B cell (primary cell): ENCODE measurements around the gene ZC3H12C. TPM values are rescaled to one million over a fixed set of nuclear protein-coding genes. Genes with fewer than 3 reads are reported as not detected.

Source experiments
- ATAC-seq: fragments of 200-7000 bp; cut with Tn5 transposase; one replicate; pipeline ENCODE4 v1.10.0; 2021; ENCODE audit warnings: low read depth, mild to moderate bottlenecking, moderate number of reproducible peaks, moderate library complexity
- CTCF ChIA-PET: fragments of 350-600 bp; sonication (Branson Sonifier 250); formaldehyde crosslinking; loops from one replicate; lab custom pipeline; 2021; ENCODE audit warnings: antibody characterized with exemption, inconsistent platforms; lab: Charles Lee
- POLR2A ChIA-PET: fragments of 350-600 bp; sonication (Branson Sonifier 250); formaldehyde crosslinking; loops from one replicate; lab custom pipeline; 2021; ENCODE audit warnings: antibody characterized with exemption; lab: Charles Lee
- DNase-seq: peaks from one replicate; pipeline ENCODE4 v3.0.0; 2013
- H2AFZ ChIP-seq: 2 replicates; pipeline ENCODE4 v1.6.1; 2012; ENCODE audit warnings: mild to moderate bottlenecking, low read depth, low read length; ENCODE audit not compliant: insufficient read depth, poor library complexity, severe bottlenecking
- H3K27ac ChIP-seq, 2 donors: 1 replicate in 1 of 2; 2 replicates in 1 of 2; pipeline ENCODE4 v1.5.1; 2012 to 2013; ENCODE audit warnings: low read length in 2 of 2, mild to moderate bottlenecking in 2 of 2, moderate library complexity in 1 of 2
- H3K27me3 ChIP-seq, 4 experiments: fragments of 200-600 bp in 1 of 4; sonication (generic) in 1 of 4; replicated peaks in 1 of 4; 1 replicate in 2 of 4; 2 replicates in 2 of 4; pipeline versions ENCODE4 v1.6.1 to v1.7.0; 2013 to 2016; ENCODE audit warnings: low read length in 3 of 4, mild to moderate bottlenecking in 2 of 4, mixed read lengths in 1 of 4, moderate library complexity in 1 of 4; ENCODE audit not compliant: insufficient read depth in 4 of 4, control insufficient read depth in 3 of 4; ENCODE audit errors: control extremely low read depth in 1 of 4
- H3K36me3 ChIP-seq, 2 experiments: replicated peaks in 1 of 2; 1 replicate in 1 of 2; 2 replicates in 1 of 2; pipeline versions ENCODE4 v1.6.1 to v1.7.1; 2013; ENCODE audit warnings: low read length in 1 of 2; ENCODE audit not compliant: insufficient read depth in 2 of 2, control insufficient read depth in 1 of 2; ENCODE audit errors: control extremely low read depth in 1 of 2, extremely low read depth in 1 of 2
- H3K4me1 ChIP-seq, 2 donors: fragments of 200-600 bp in 1 of 2; sonication (generic) in 1 of 2; 1 replicate in 1 of 2; 2 replicates in 1 of 2; pipeline versions ENCODE4 v1.5.1 to v1.6.1; 2013 to 2017; ENCODE audit warnings: low read length in 2 of 2; ENCODE audit not compliant: control insufficient read depth in 2 of 2, insufficient read depth in 2 of 2
- H3K4me2 ChIP-seq: replicated peaks from 2 replicates; pipeline ENCODE3; 2012; ENCODE audit warnings: mild to moderate bottlenecking, low read depth, low read length; ENCODE audit not compliant: poor library complexity, severe bottlenecking
- H3K4me3 ChIP-seq, 5 experiments: fragments of 200-600 bp in 1 of 5; sonication (generic) in 1 of 5; 1 replicate in 3 of 5; 2 replicates in 2 of 5; pipeline versions ENCODE4 v1.5.1 to v1.7.0; 2011 to 2016; ENCODE audit warnings: low read length in 4 of 5, mild to moderate bottlenecking in 4 of 5, low read depth in 2 of 5, control low read depth in 1 of 5, moderate library complexity in 1 of 5; ENCODE audit not compliant: insufficient read depth in 1 of 5; ENCODE audit errors: control extremely low read depth in 1 of 5, extremely low read depth in 1 of 5
- H3K79me2 ChIP-seq: fragments of 200-600 bp; sonication (generic); one replicate; pipeline ENCODE4 v1.6.0; 2016; ENCODE audit warnings: low read length; ENCODE audit not compliant: control insufficient read depth, insufficient read depth
- H3K9ac ChIP-seq: fragments of 200-600 bp; sonication (generic); 2 replicates; pipeline ENCODE4 v1.6.1; 2017; ENCODE audit warnings: mild to moderate bottlenecking, low read length, moderate library complexity
- H3K9me3 ChIP-seq, 3 donors: one replicate each; pipeline versions ENCODE4 v1.6.1 to v1.7.1; 2013; ENCODE audit warnings: low read length in 2 of 3; ENCODE audit not compliant: control insufficient read depth in 2 of 3, insufficient read depth in 1 of 3; ENCODE audit errors: control extremely low read depth in 1 of 3
- H4K20me1 ChIP-seq: 2 replicates; pipeline ENCODE4 v1.6.0; 2012; ENCODE audit warnings: mild to moderate bottlenecking, low read length; ENCODE audit not compliant: insufficient read depth, control insufficient read depth, poor library complexity, severe bottlenecking
- H3K27ac Mint-ChIP-seq: one replicate; pipeline ENCODE4 v1.8.0; 2021; ENCODE audit warnings: mixed read lengths
- H3K27me3 Mint-ChIP-seq: one replicate; pipeline ENCODE4 v1.8.0; 2021; ENCODE audit warnings: mixed read lengths
- H3K4me1 Mint-ChIP-seq: one replicate; pipeline ENCODE4 v1.8.0; 2021; ENCODE audit warnings: mixed read lengths
- H3K4me3 Mint-ChIP-seq: one replicate; pipeline ENCODE4 v1.8.0; 2021; ENCODE audit warnings: mixed read lengths
- H3K9me3 Mint-ChIP-seq: one replicate; pipeline ENCODE4 v1.8.0; 2022; ENCODE audit warnings: mixed read lengths; ENCODE audit not compliant: insufficient read depth
- CTCF ChIP-seq: fragments of 200-600 bp; IDR thresholded peaks from one replicate; pipeline ENCODE4 v1.8.0; 2022; ENCODE audit warnings: antibody characterized with exemption, mild to moderate bottlenecking
- EZH2 ChIP-seq: IDR thresholded peaks from 2 replicates; pipeline ENCODE4 v1.6.1; 2012; ENCODE audit warnings: borderline replicate concordance, low read depth, mild to moderate bottlenecking, moderate library complexity, low read length; ENCODE audit not compliant: insufficient read depth, poor library complexity, severe bottlenecking
- WGBS: methylation state at CpG from one replicate; pipeline ENCODE4 v1.1.5; 2013; ENCODE audit warnings: missing lambda C conversion rate; ENCODE audit not compliant: insufficient coverage; 5-methylcytosine and 5-hydroxymethylcytosine counted together
- intact Hi-C: fragments of 100-400 bp; cut with micrococcal nuclease; formaldehyde crosslinking; loops from one replicate; pipeline ENCODE4 v1.10.0; 2022
- polyA plus RNA-seq: library from polyadenylated mRNA; depleted of rRNA; stranded (reverse); fragments of >200 nt; gene quantifications from 2 replicates; pipeline ENCODE4 v1.2.3, GENCODE V29; 2012
- total RNA-seq, 2 donors: library from RNA; stranded (reverse); fragments of 120-200 nt in 1 of 2; gene quantifications; 1 replicate in 1 of 2; 2 replicates in 1 of 2; pipeline versions ENCODE4 v1.2.3 to v1.2.4, GENCODE V29; 2013 to 2022

ZC3H12C gene
- total and polyA plus RNA-seq, 2 donors (not counting 1 experiment from before 2014, with no cell fraction given), result 0.01 to 0.10 TPM

- no peak overlapping the region for H3K4me3 Mint-ChIP-seq
- Histone ChIP-seq H3K79me2 (no peaks in the 10 kb centered on the region), H3K4me1 (no peaks in the 10 kb centered on the region), H3K9ac (no peak overlapping the region), H3K4me2 (no peak overlapping the region), H3K27me3 (peaks cover 0 to 14% (median under 1%) of the 10 kb centered on the region in 4 experiments), H3K9me3 (peaks cover 0 to 37% (median 9%) of the 10 kb centered on the region in 3 donors), H2AFZ (no peak overlapping the region), H4K20me1 (no peaks in the 10 kb centered on the region), H3K4me3 (no peak overlapping the region), H3K36me3 (no peaks in the 10 kb centered on the region), H3K27ac (no peak overlapping the region)
- ATAC-seq (no peak), DNase-seq (no peak)
- ChIA-PET CTCF (no interaction called here), POLR2A (no interaction called here)
- TF ChIP-seq EZH2 (no peak), CTCF (no peak)
- H3K27me3 Mint-ChIP-seq, result peaks cover 16% of the 10 kb centered on the region
- peaks cover 2% of the 10 kb centered on the region for H3K9me3 Mint-ChIP-seq
- H3K4me1 Mint-ChIP-seq, result no peaks in the 10 kb centered on the region
- 97% methylated on average over 33 of the region's 33 CpGs for WGBS
- H3K27ac Mint-ChIP-seq, result no peak overlapping the region
- intact Hi-C loops, result no loop called here
These were observed 43.5 kb upstream of the ZC3H12C start for GRCh38 chr11:110049501-110050200.

GRCh38 chr11:110050201-110050506, 43.0 kb upstream of the ZC3H12C start:
- no peak overlapping the region for H3K4me3 Mint-ChIP-seq
- no peak for TF ChIP-seq CTCF
- TF ChIP-seq EZH2, result no peak
- DNase-seq (no peak), ATAC-seq (no peak)
- H3K36me3 ChIP-seq, result no peaks in the 10 kb centered on the region
- no peak overlapping the region for H3K9ac ChIP-seq
- peaks cover 0 to 14% (median 0%) of the 10 kb centered on the region in 4 experiments for H3K27me3 ChIP-seq
- no peak overlapping the region for H3K4me3 ChIP-seq
- 82% methylated on average over 8 of the region's 8 CpGs for WGBS
- H4K20me1 ChIP-seq, result no peaks in the 10 kb centered on the region
- H3K4me2 ChIP-seq, result no peak overlapping the region
- ChIA-PET POLR2A (no interaction called here), CTCF (no interaction called here)
- H3K9me3 ChIP-seq, result peaks cover 0 to 38% (median 9%) of the 10 kb centered on the region in 3 donors
- intact Hi-C loops, result no loop called here
- no peak overlapping the region for H3K27ac Mint-ChIP-seq
- H3K27me3 Mint-ChIP-seq, result peaks cover 13% of the 10 kb centered on the region
- no peaks in the 10 kb centered on the region for H3K79me2 ChIP-seq
- H3K9me3 Mint-ChIP-seq, result peaks cover 2% of the 10 kb centered on the region
- H3K27ac ChIP-seq, result no peak overlapping the region
- H3K4me1 Mint-ChIP-seq, result no peaks in the 10 kb centered on the region
- no peak overlapping the region for H2AFZ ChIP-seq
- H3K4me1 ChIP-seq, result no peaks in the 10 kb centered on the region
